ENCODE results near the gene CLEC7A.

Gene CLEC7A

DNA sequence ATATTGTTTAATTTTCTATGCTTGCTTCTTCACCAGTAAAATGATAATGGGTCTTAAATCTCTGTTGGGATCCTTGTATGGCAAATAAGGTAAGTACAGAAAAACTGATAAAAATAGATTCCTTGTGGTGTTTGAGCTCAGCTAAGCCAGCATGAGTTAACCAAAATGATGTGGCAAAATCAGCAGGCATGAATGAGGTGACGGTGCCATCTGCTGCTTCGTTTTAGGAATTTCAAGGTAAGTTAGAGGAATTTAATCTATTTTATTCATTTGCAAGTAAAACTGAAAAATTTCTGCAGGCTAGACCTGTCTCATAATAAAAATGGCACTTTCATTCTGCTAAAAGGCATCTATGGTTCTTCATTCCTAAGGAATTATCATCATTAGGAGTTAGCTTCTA, 10.0 kb upstream of the CLEC7A start:
- DNase-seq (ENCODE audit: low read depth): peak; percentile 66

DNA sequence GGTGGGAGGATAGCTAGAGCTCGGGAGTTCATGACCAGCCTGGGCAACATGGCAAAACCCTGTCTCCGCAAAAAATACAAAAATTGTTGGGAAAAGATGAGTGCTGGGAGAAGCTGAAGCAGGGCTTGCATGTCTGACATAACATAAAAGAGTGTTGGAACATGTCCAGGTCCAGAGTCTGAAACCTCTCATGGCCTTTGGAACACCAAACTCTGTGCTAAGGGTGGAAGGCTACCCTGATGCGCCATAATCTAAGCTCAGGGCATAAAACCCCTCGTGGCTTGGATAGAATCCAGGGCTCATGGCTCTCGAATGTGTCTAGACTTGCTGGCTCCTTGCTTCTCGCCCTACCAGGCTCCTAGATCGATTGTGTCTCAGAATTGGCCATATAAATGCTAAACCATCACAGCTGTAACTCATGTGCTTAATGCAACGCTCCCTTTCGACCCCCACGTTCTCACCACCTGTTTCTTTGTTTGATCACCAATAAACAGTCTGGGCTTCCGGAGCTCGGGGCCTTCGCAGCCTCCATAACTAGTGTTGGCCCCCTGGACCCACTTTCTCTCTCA, 6.7 kb upstream of the CLEC7A start:
- DNase-seq (ENCODE audit: low read depth): no peak

DNA sequence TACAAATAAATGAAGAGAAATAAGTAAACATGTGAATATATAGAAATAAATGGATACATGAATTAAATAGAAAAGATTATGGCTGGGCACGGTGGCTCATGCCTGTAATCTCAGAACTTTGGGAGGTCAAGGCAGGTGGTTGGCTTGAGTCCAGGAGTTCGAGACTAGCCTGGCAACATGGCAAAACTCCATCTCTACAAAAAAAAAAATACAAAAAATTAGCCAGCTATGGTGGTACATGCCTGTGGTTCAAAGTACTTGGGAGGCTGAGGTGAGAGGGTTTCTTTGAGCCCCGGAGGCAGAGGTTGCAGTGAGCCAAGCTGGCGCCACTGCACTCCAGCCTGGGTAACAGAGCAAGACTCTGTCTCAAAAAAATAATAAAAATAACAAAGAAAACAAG, 5.1 kb upstream of the CLEC7A start:
- DNase-seq (ENCODE audit: low read depth): no peak

DNA sequence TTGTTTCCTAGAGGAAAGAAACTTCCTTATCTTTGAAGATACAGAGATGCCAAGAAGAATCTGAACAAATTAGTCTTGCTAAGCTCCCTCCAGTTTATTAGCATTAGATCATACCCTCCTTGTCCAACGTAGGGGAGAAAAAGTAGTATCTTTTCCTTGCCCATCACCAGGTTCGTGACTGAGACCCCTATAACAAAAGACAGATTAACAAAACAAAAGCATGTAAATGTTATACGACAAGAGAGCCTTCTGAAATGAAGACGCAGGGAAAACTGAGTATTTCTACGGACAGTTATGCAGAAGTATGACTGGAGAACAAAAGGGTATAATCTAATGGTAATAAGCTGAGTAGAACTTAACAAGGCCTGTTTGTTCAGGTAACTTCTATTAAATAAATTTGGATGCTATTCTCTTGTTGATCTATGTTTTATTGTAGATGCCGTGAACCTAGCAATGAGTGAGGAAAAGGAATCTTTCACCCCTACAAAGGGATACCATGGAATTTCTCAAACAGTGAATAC, 2.9 kb upstream of the CLEC7A start:
- no peak for DNase-seq (ENCODE audit: low read depth)

DNA sequence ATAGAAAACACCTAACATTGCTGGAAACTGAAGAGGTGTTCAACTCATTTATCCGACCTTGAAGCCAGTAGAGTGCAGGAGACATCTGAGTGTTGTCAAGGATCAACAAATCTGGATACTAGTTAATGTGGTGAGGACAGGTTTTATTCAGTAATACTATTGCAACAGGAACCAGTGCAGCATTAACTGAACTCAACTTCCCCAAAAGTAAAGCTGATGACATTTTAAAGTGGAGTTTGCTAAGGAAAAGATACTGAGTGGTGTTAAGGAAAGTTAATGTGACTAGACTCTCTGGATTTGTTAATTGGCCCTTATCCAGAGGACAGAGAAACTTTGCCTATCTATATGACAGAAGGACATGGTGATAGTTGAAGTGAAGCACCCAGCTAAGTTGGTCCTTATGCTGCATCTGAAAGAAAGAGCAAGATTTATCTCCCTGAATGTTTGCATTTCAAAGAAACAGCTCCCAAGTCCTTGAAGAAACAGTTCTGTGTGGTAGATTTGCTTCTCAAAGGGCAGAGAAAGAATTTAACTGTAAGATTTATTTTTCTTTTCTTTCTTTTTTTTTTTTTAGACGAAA, 1.2 kb upstream of the CLEC7A start:
- no peak for DNase-seq (ENCODE audit: low read depth)

DNA sequence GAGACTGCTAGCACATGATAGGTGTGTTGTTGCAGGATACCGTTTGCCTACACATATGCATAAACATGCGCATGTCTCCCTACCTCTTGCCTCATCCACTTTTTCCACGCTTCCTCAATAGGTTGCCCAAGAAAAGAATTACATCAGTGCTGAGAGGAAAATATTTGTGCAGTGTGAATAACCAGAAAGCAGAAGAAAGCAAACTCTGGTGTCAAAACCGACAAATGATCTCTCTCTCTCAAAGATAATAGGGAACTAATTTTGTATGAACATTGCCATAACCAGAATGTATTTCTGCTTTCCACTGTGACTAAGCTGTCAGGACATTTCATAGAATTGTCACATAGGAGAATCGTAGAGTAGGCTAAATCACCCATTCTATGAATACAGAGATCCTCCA, 1.3 kb downstream of the CLEC7A start:
- DNase-seq (ENCODE audit: low read depth): no peak

DNA sequence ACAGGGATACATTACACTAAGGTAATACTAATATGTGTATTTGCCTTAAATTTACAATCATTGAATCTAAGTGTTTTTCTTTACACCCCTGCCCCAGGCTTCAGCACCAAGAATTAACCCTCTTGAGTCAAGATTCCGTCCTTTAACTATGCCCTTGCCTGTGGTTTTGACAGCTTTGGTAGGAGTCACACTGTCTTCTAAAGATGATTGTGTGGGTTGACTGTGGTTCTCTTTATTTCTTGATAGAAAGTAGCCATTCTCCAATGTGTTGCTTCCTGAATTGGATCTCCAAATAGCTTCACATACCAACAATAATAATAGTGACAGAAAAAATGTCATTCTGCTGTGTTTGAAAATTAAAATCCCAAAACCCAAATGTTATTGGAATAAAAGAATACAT, 3.6 kb downstream of the CLEC7A start:
- no peak for DNase-seq (ENCODE audit: low read depth)

DNA sequence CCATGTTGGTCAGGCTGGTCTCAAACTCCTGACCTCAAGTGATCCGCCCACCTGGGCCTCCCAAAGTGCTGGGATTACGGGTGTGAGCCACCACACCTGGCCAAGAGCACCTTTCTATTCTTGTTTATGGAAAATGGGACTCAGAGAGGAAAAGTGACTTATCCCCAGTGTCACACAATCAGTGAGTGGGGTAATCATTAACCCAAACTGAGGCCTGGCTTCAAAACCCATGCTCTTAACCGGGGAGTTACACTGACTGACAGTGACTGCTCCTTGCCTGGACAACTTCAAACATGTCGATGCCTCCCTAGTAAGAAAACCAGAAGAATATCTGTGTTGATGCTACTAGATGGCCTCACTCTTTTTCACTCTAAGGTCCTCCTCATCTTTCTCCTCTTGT, 7.3 kb downstream of the CLEC7A start:
- no peak for DNase-seq (ENCODE audit: low read depth)

DNA sequence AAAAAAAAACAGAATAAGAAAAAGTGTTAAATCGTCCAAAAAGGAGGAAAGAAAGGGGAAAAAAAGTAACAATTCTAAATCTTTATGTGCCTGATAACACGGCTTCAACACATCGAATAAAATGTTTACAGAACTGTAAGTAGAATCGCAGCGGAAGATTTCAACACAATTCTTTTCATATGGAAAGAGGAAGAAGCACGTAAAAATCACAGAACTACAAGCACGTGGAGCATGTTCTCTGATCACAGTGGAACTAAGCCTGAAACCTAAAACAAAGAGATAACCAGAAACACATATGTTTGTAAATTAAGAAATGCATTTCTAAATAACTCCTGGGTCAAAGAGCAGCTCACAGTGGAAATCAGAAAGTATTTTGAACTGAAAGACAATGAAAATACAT, 8.7 kb downstream of the CLEC7A start:
- DNase-seq (ENCODE audit: low read depth): no peak

DNA sequence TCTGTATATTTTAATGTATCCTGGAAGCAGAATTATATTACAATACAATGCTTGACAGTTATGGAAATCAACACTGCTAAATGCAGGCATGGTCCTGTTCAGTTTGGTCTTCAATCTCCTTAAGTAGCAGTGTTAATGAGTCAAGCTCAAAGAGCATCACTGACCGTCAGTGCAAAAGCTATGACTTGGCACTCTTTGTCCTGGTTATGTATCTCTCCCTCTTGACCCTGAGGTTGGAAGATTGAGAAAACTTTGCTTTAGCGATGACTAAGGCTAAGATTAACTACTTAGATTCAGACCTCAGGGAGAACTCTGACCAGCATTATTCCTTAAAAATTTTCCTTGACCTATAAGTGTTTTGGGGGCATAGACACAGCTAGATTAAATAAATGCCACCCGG, 10.9 kb downstream of the CLEC7A start:
- DNase-seq (ENCODE audit: low read depth): peak; percentile 39

DNA sequence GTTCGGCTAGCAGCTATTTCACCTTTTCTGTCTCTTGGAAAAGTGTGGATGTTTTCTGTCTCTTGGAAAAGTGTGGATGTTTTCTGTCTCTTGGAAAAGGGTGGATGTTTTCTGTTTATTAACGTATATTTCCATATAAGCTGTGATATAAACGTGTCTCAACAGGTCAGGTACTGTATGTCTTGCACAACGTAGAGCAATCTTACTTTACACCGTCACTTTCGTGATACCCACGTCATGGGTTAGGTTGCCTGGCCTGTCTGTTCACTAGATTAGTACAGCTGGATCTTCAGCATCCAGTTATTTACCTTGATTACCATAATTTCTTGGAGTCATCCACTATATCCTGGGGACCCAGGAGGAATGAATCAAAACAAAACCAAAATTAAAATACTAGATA, 14.1 kb downstream of the CLEC7A start:
- DNase-seq (ENCODE audit: low read depth): no peak

DNA sequence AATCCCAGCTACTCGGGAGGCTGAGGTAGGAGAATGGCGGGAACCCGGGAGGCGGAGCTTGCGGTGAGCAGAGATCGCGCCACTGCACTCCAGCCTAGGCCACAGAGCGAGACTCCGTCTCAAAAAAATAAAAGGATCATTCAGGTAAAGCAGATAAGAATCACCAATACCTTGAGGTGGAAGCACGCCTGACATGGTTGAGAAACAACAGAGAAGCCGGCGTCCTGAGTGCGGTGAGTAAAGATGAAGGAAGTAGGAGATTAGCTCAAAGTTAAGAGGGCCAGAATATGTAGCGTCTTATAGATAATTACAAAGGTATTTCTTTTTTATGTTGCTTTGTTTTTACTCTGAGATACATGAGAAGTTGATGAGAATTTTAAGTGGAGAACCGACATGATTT, 14.7 kb downstream of the CLEC7A start:
- DNase-seq (ENCODE audit: low read depth): no peak

DNA sequence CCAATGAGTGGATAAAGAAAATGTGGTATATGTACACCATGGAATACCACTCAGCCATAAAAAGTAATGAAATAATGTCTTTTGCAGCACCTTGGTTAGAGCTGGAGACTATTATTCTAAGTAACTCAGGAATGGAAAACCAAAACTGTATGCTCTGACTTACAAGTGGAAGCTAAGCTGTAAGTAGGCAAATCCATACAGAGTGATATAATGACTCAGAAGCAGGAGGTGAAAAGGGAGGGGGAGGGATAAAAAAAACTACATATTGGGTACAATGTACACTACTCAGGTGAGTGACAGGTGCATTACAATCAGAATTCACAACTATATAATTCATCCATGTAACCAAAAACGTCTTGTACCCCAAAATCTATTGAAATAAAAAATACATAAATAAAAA, 16.1 kb downstream of the CLEC7A start:
- no peak for DNase-seq (ENCODE audit: low read depth)

DNA sequence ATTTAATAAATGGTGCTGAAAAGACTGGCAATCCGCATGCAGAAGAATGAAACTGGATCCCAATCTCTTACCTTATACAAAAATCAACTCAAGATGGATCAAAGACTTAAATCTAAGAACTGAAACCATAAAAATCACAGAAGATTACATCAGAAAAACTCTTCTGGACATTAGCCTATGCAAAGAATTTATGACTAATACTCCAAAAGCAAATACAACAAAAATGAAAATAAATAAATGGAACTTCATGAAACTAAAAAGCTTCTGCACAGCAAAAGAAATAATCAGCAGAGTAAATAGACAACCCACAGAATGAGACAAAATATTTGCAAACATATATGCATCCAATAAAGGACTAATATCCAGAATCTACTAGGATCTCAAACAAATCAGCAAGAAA, 16.9 kb downstream of the CLEC7A start:
- DNase-seq (ENCODE audit: low read depth): peak; percentile 21

DNA sequence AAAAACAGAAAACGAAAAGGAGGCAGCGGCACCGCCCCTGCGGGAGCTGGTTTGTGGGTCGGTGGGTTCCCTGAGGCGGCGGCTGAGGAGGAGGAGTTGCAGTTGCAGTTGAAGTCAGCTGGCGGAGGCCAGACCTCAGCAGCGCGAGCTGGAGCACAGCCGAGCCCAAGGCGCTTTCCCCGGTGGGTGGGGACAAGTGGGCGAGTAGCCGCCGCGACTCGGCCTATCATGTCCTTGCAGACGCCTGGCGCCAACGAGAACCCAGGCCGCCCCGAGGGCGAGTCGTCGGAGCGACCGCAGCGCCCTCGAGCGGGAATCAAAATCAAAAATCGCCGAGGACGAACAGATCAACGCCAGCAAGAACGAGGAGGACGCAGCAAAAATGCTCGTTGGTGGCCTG, 18.5 kb downstream of the CLEC7A start:
- DNase-seq (ENCODE audit: low read depth): no peak

DNA sequence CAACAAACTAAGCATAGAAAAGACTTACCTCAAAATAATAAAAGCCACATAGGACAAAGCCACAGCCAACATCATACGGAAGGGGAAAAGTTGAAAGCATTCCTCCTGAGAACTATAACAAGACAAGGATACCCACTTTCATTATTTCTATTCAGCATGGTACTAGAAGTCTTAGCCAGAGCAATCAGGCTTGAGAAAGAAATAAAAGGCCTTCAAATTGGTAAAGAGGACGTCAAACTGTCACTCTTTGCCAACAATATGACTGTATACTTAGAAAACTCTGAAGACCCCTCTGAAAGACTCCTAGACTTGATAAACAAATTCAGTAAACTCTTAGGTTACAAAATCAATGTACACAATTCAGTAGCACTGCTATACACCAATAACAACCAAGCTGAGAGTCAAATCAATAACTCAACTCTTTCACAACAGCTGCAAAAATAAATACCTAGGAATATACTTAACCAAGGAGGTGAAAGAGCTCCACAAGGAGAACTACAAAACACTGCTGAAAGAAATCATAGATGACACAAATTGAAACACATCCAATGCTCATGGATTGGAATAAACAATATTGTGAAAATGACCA, 19.6 kb downstream of the CLEC7A start:
- DNase-seq (ENCODE audit: low read depth): no peak

DNA sequence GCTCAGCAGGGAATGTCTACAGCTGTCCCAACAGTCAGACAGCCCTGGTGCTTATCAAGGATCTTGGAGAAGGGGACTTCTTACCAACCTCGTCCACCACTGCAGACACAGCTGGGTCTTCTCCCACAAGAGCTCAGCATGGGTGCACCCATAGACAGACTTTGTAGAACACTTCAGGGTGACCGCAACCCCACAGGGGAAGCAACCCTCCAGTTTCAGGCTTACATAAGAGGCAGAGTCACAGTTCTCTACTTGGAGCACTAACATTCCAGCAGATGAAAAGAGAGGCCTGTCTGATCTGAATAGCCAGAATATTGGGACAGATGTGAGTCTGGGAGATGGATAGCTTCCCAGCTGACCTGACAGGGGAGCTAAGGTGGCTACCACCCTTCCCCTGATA, 27.7 kb downstream of the CLEC7A start:
- no peak for DNase-seq (ENCODE audit: low read depth)

DNA sequence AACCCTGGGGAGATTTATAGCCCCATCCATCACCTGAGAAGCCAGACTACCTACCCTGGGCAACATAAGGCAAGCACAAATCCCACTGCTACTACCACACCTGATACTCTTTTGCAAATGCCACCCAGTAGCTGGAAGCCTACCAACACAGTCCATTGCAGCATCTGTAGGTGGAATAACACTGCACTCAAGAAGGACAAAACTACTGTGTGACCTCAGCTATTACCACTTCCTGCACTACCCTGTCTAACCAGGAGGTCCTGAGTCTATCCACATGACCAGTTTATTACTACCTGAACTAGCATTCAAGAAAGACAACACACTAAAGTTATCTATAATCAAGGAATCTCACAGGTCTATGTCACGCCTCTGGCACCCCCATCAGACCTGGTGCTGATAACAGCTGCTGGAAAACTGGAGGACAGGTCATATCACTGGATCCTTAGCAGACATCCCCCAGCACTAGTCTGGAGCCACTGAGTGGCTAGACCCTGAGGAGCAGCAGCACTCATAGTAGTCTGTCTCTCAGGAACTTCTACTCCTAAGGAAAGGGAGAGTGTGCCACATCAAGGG, 28.3 kb downstream of the CLEC7A start:
- no peak for DNase-seq (ENCODE audit: low read depth)

DNA sequence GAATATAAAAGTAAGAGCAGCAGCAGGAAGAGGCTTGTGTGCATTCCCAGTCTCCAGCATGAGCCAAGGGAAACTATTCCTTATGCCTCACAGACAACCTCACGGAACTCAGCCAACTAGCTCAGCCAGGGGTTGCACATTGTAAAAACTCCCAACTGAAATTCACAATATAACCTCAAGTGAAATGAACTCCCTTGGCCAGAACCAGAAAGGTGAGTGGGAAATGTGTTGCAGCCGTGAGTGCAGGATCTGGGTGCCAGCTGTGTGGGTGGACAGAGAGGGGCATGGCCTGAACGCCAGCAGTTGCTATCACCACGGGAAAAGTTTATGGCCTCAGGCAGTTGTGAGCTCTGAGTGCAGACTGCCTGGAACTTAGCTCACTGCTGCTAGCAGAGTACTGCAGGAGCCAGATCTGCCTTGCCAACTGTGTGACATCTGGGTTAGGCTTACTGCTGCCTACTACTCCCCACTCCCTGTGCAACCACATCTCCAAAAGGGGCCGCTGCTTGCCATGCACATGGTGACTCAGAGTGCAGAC, 28.9 kb downstream of the CLEC7A start:
- peak; percentile 36 for DNase-seq (ENCODE audit: low read depth)

DNA sequence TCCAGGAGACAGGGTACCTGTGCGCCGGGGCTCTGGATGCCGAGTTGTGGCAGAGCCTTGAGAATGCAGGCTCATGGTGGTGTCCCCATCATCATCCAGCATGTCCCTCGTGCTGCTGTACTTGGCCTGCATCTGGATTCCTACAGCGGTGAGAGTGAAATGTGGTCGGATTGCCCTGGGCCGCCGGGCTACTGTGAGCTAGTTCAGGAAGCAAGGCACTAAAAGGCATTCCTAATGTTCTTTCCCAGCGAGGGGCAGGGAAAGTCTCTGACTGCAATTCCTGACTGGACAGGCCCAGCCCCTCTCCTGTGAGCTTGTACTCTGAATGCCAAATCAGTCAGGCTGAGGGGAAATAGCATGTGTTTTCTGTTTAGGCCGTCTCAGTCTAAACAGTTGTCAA, 31.2 kb downstream of the CLEC7A start, which contains the start of gene CLEC1A:
Gene CLEC1A, minus strand, starts transcription at position 195 of the 400 bp plus-strand sequence. Its CDS starts 63 bp downstream, at position 132.
- no peak for DNase-seq (ENCODE audit: low read depth)

DNA sequence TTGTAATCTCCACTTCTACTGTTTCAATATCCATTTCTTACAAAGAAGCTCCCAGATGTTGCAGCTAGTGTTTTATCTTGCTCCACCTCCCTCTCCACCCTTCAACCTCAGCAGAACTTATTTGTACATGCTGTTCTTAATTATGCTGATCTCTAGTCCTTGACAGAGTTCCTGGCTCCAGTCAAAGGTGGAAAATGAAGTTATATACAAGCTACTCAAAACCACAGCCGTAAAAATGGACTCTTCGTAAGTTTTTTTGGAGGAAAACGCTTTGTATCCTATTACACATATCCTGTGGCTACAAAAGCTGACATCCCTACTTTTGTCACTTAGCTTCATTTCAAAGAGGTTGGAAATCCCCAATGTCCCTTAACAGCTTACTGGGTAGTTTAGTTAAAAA, 32.5 kb downstream of the CLEC7A start:
- peak; percentile 6 for DNase-seq (ENCODE audit: low read depth)

DNA sequence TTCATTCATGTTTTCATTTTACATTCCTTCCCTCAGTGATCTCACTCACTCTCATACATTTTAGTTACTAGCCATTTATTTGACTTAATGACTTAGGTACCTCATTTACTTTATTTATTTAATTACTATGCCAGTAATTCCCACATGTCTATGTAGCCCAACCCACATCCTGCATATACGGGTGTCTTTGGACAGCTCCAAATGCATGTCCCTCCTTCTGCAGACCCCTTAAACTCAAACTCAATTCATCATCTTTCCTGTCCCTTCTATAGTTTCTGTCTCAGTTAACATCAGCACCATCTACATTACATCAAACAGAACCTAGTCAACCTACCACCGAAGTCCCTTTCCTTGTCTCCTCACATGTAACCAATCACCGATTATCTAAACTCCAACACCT, 34.0 kb downstream of the CLEC7A start:
- DNase-seq (ENCODE audit: low read depth): no peak

Measured in ELR (cell line).